CD4-positive, alpha-beta memory T cell (primary cell): ENCODE data around the gene MVK. TPM values are rescaled to one million over a fixed set of nuclear protein-coding genes. Genes with fewer than 3 reads are reported as not detected.
A peak's percentile ranks its signal among the peaks of the same experiment; 100 is the strongest.

Source experiments
- CTCF ChIA-PET: fragments of 350-600 bp; sonication (Branson Sonifier 250); formaldehyde crosslinking; loops from one replicate; lab custom pipeline; 2021; ENCODE audit warnings: inconsistent platforms; ENCODE audit not compliant: partially characterized antibody; lab: Charles Lee
- POLR2A ChIA-PET: fragments of 350-600 bp; sonication (Branson Sonifier 250); formaldehyde crosslinking; loops from one replicate; lab custom pipeline; 2021; ENCODE audit not compliant: partially characterized antibody; lab: Charles Lee
- DNase-seq, 5 donors: peaks; one replicate each; pipeline versions ENCODE4 v3.0.0 to v3.0.0-alpha.2; 2020 to 2022; ENCODE audit warnings: mixed read lengths in 1 of 5
- H3K27ac ChIP-seq: one replicate; pipeline ENCODE4 v1.7.0; 2013; ENCODE audit warnings: low read depth, low read length
- H3K27me3 ChIP-seq: 2 replicates; pipeline ENCODE4 v1.7.0; 2013; ENCODE audit warnings: mild to moderate bottlenecking, low read length, moderate library complexity; ENCODE audit not compliant: insufficient read depth
- H3K36me3 ChIP-seq: 2 replicates; pipeline ENCODE4 v1.7.0; 2013; ENCODE audit warnings: mild to moderate bottlenecking, low read length, moderate library complexity; ENCODE audit not compliant: insufficient read depth
- H3K4me1 ChIP-seq: 2 replicates; pipeline ENCODE4 v1.7.0; 2013; ENCODE audit warnings: mild to moderate bottlenecking, low read length, moderate library complexity; ENCODE audit not compliant: insufficient read depth
- H3K4me3 ChIP-seq, 2 donors: one replicate each; pipeline ENCODE4 v1.7.0; 2013; ENCODE audit warnings: low read length in 2 of 2, mild to moderate bottlenecking in 1 of 2
- H3K9me3 ChIP-seq, 2 donors: one replicate each; pipeline ENCODE4 v1.7.0; 2013; ENCODE audit warnings: low read length in 2 of 2, control low read depth in 1 of 2; ENCODE audit not compliant: control insufficient read depth in 1 of 2
- H3K27ac Mint-ChIP-seq, 7 donors: one replicate each; pipeline ENCODE4 v1.8.0; 2020 to 2021; ENCODE audit warnings: mixed read lengths in 7 of 7, mild to moderate bottlenecking in 6 of 7, inconsistent platforms in 3 of 7, moderate library complexity in 3 of 7
- H3K27me3 Mint-ChIP-seq, 2 donors: one replicate each; pipeline ENCODE4 v1.8.0; 2020 to 2021; ENCODE audit warnings: mixed read lengths in 2 of 2
- H3K36me3 Mint-ChIP-seq, 2 donors: one replicate each; pipeline ENCODE4 v1.8.0; 2020 to 2021; ENCODE audit warnings: mixed read lengths in 2 of 2, inconsistent platforms in 1 of 2, mild to moderate bottlenecking in 1 of 2
- H3K4me1 Mint-ChIP-seq, 4 donors: one replicate each; pipeline ENCODE4 v1.8.0; 2020 to 2021; ENCODE audit warnings: mixed read lengths in 4 of 4, mild to moderate bottlenecking in 1 of 4
- H3K4me3 Mint-ChIP-seq, 8 donors: one replicate each; pipeline ENCODE4 v1.8.0; 2020 to 2021; ENCODE audit warnings: mixed read lengths in 8 of 8, mild to moderate bottlenecking in 7 of 8, moderate library complexity in 6 of 8, inconsistent platforms in 3 of 8
- H3K9me3 Mint-ChIP-seq, 8 donors: one replicate each; pipeline ENCODE4 v1.8.0; 2020 to 2021; ENCODE audit warnings: mixed read lengths in 8 of 8, mild to moderate bottlenecking in 5 of 8, inconsistent platforms in 3 of 8, moderate library complexity in 1 of 8
- intact Hi-C: fragments of 100-400 bp; cut with micrococcal nuclease; formaldehyde crosslinking; loops from one replicate; pipeline ENCODE4 v1.15.1; 2023
- polyA plus RNA-seq, 2 donors: library from polyadenylated mRNA; unstranded; fragments of 300-500 nt; fragmentation: Illumina TruSeq; gene quantifications; one replicate each; pipeline ENCODE4 v1.2.3, GENCODE V29; 2021
- total RNA-seq, 2 experiments: library from RNA; stranded (reverse); gene quantifications; one replicate each; pipeline ENCODE4 v1.2.3, GENCODE V29; 2021

MVK gene
- total and polyA plus RNA-seq, 4 experiments from 2014 or later, result 1.9 to 11.0 (median 7.1) TPM

DNA sequence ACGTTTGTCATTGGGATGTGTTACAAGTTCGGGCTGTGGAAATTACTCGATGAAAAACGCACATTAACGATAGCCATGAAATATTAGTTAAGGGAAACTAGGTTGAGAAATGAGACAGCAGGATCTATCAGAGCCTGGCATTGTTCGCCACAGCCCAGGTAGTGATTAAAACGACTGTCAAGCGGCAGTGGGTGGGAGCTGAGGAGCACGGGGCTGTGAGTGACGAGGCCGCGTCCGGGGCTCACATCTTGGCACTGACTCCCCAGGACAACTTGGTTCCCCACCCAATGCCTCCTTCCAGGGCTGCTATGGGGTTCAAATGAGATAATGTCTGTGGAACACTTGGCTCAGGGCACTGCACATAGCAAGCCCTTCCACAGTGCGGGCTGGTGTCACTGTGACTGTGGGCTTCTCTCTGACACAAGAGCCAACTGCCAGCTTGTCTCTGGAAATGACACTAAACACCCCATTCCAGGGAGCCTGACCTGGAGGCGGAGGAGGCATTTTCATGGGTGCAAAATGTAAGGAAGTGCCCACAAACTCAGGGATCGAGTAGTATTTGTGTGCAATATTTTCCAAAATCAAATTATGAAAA is 19.6 kb upstream of the MVK start:
- Histone ChIP-seq H3K4me3 (no peak overlapping the region), H3K36me3 (no peaks in the 10 kb centered on the region), H3K9me3 (no peaks in the 10 kb centered on the region), H3K4me1 (no peaks in the 10 kb centered on the region), H3K27me3 (no peaks in the 10 kb centered on the region), H3K27ac (no peak overlapping the region)
- Mint-ChIP-seq H3K27me3 (peaks cover 0 to 4% of the 10 kb centered on the region in 2 donors), H3K27ac (no peak overlapping the region), H3K4me3 (no peak overlapping the region), H3K9me3 (peaks cover 0 to 4% (median 0%) of the 10 kb centered on the region in 8 donors), H3K36me3 (no peaks in the 10 kb centered on the region), H3K4me1 (no peaks in the 10 kb centered on the region)
- intact Hi-C loops, result no loop called here
- DNase-seq, result no peak
- ChIA-PET POLR2A (no interaction called here), CTCF (no interaction called here)

DNA sequence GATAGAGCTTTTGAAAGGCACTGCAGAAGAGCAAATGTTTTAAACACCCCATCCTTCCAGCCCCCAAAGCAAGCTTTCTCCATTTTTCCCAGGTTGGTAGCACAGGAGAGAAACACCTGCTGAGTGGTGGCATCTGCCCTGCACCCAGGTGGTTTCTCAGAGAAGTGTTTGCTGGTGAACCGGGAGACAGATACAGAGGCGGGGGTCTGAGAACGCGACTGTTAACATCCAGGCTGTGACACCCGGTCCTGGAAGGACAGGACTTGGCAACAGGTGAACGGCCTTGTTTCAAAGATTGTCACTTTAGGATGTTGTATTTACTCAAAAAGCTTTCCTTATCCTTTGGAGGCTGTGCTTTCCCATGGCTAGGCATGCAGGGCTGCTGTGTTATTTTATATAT is 18.8 kb upstream of the MVK start:
- H3K4me3 ChIP-seq, result no peak overlapping the region
- CTCF ChIA-PET, result interaction anchor here (0.7 kb wide), 1 partner anchor 184 kb away, joined by 3 read pairs; no protein-coding TSS in a partner anchor
- H3K27me3 ChIP-seq, result no peaks in the 10 kb centered on the region
- POLR2A ChIA-PET, result no interaction called here
- H3K27ac ChIP-seq, result no peak overlapping the region
- intact Hi-C loops, result no loop called here
- no peaks in the 10 kb centered on the region for H3K4me1 Mint-ChIP-seq
- peaks cover 0 to 2% of the 10 kb centered on the region in 2 donors for H3K27me3 Mint-ChIP-seq
- H3K4me3 Mint-ChIP-seq, result no peak overlapping the region
- H3K4me1 ChIP-seq, result no peaks in the 10 kb centered on the region
- no peak for DNase-seq
- H3K36me3 Mint-ChIP-seq, result no peaks in the 10 kb centered on the region
- H3K9me3 ChIP-seq, result no peaks in the 10 kb centered on the region
- H3K36me3 ChIP-seq, result no peaks in the 10 kb centered on the region
- peaks cover 0 to 4% (median 0%) of the 10 kb centered on the region in 8 donors for H3K9me3 Mint-ChIP-seq
- H3K27ac Mint-ChIP-seq, result no peak overlapping the region

DNA sequence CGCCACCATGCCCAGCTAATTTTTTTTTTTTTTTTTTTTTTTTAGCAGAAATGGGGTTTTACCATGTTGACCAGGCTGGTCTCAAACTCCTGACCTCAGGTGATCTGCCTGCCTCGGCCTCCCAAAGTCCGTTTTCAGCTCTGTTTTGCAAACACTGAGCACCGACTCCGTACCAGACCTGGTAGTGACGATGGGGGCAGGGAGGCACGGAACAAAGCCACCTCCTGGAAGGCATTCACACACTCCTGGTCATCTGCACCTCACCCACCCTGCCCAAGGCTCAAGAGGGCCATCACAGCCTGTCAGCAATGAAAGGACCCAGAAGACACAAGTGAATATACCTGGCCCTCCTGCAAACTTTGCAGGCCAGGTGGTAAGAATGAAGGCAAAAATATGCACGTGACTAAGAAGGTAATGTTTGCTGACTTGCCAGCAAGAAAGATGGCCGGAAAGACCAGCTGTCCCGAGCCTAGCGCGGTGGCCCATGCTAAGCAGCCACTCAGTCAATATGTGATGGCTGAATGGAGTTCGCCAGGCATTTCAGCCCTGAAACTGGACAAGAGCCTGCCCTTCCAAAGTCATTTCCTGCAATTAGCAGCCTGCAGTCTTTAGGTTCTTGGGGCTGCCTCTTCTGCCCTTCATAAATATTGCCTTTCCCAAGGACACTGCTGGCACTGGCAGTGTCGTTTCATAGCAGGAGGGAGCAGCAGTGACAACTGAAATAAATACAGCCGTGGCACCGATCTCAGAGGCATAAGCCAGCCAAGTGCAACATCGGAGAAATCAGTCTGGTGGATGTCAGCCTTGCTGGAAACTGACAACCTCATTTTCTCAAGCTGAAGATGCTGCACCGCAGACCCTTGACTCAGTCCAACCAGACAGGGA is 17.9 kb upstream of the MVK start:
- ChIA-PET POLR2A (no interaction called here), CTCF (interaction anchor here (0.7 to 0.9 kb wide), 2 partner anchors 40 to 185 kb away, joined by 3 read pairs; no protein-coding TSS in a partner anchor)
- Histone ChIP-seq H3K36me3 (no peaks in the 10 kb centered on the region), H3K4me3 (no peak overlapping the region), H3K27me3 (no peaks in the 10 kb centered on the region), H3K9me3 (no peaks in the 10 kb centered on the region), H3K4me1 (no peaks in the 10 kb centered on the region), H3K27ac (no peak overlapping the region)
- Mint-ChIP-seq H3K36me3 (no peaks in the 10 kb centered on the region), H3K27ac (peak overlapping the region in 1 of 7 donors; percentile 37), H3K27me3 (no peaks in the 10 kb centered on the region), H3K9me3 (peaks cover 0 to 4% (median 0%) of the 10 kb centered on the region in 8 donors), H3K4me3 (no peak overlapping the region), H3K4me1 (no peaks in the 10 kb centered on the region)
- no peak for DNase-seq
- intact Hi-C loops, result no loop called here

DNA sequence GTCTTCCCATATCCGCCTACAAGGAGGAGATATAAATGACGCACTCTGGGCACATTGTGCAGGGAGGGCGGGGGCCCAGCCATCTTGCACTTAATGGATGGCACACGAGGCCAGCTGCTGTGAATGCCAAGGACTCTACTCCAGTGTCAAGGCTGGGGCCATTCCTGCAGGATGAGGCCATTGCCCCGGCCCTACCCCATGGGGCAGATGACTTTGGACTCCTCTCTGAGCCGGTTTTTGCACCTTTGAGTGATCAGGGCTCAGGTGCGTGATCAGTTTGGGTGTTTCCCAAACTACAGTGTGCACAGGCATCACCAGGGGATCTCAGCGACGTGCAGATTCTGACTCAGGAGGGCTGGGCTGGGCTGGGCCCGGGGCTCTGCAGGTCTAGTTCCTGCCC is 16.4 kb upstream of the MVK start:
- Mint-ChIP-seq H3K27me3 (no peaks in the 10 kb centered on the region), H3K9me3 (peaks cover 0 to 4% (median 0%) of the 10 kb centered on the region in 8 donors), H3K36me3 (peaks cover 2 to 7% of the 10 kb centered on the region in 2 donors), H3K4me1 (no peaks in the 10 kb centered on the region), H3K27ac (no peak overlapping the region), H3K4me3 (no peak overlapping the region)
- Histone ChIP-seq H3K4me1 (no peaks in the 10 kb centered on the region), H3K36me3 (no peaks in the 10 kb centered on the region), H3K27ac (no peak overlapping the region), H3K9me3 (no peaks in the 10 kb centered on the region), H3K27me3 (no peaks in the 10 kb centered on the region), H3K4me3 (no peak overlapping the region)
- intact Hi-C loops, result no loop called here
- ChIA-PET CTCF (no interaction called here), POLR2A (no interaction called here)
- DNase-seq, result no peak

DNA sequence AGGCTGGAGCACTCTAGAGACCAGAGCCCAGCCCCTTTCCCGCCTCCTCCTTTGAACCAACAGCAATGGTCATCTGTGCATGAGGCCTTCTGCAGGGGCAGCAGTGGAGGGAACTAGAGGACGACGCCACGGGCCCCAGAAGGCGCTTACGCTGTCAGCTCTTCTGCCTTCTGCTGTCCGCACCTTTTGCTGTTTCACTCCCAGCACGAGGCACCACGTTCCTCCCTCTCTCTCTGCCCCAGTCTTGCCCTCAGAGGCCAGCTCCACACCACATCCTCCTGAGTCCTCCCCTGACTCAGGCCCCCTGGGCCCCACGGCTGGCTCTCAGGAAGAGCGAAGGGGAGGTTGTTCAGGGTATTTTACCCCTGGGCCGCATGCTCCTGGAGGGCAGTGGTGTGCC is 15.8 kb upstream of the MVK start:
- Histone ChIP-seq H3K27ac (no peak overlapping the region), H3K4me3 (no peak overlapping the region), H3K9me3 (no peaks in the 10 kb centered on the region), H3K27me3 (no peaks in the 10 kb centered on the region), H3K4me1 (no peaks in the 10 kb centered on the region), H3K36me3 (no peaks in the 10 kb centered on the region)
- ChIA-PET POLR2A (no interaction called here), CTCF (no interaction called here)
- H3K36me3 Mint-ChIP-seq, result peaks cover 6 to 13% of the 10 kb centered on the region in 2 donors
- H3K4me3 Mint-ChIP-seq, result no peak overlapping the region
- intact Hi-C loops, result no loop called here
- H3K27me3 Mint-ChIP-seq, result no peaks in the 10 kb centered on the region
- peaks cover 0 to 9% (median 0%) of the 10 kb centered on the region in 8 donors for H3K9me3 Mint-ChIP-seq
- no peak for DNase-seq
- H3K27ac Mint-ChIP-seq, result no peak overlapping the region
- no peaks in the 10 kb centered on the region for H3K4me1 Mint-ChIP-seq

DNA sequence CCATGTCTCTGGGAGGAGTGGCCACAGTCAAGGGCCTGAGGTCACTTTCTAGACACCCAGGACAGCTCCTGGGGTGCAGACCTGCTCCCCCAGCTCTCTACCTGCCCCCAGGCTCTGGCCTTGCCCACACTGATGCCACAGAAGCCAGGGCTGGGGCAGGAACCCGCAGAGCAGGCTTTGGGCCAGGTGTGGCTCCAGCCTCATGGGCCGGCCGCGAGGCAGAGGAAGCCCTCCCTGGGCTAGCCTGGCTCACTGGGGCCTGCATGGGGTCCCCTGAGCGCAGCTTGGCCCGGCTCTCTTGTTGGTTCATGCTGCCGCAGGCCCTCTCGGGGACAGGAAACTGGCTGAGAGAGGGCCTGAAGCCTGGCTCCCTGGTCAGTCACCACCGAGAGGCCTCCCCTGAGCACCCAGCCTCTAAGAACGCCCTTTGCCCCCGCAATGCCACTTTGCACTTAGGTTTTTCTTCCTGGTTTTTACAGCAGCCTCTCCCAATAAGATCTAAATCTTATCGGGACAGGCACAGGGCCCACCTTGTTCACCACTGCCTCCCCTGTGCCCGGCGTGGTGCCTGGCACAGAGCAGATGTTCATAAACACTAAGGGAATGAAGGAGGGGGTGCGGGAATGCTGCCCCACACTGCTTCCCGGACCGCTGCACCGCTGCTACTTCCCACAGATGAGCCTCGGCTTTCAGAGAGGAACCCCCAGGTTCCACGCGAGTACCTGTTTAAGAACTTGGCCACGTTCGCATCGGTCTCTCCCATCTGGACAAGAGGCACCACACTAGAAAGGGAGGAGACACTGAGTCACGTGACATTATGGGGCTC is 15.0 kb upstream of the MVK start:
- Histone ChIP-seq H3K4me1 (no peaks in the 10 kb centered on the region), H3K36me3 (no peaks in the 10 kb centered on the region), H3K27me3 (no peaks in the 10 kb centered on the region), H3K9me3 (no peaks in the 10 kb centered on the region), H3K27ac (no peak overlapping the region), H3K4me3 (no peak overlapping the region)
- H3K4me3 Mint-ChIP-seq, result no peak overlapping the region
- ChIA-PET CTCF (interaction anchor here (1.2 kb wide), 1 partner anchor 287 kb away, joined by 3 read pairs; no protein-coding TSS in a partner anchor), POLR2A (no interaction called here)
- no peaks in the 10 kb centered on the region for H3K4me1 Mint-ChIP-seq
- H3K36me3 Mint-ChIP-seq, result peaks cover 6 to 13% of the 10 kb centered on the region in 2 donors
- intact Hi-C loops, result no loop called here
- H3K27me3 Mint-ChIP-seq, result no peaks in the 10 kb centered on the region
- no peak for DNase-seq
- peak overlapping the region in 1 of 7 donors; percentile 65 for H3K27ac Mint-ChIP-seq
- H3K9me3 Mint-ChIP-seq, result peaks cover 0 to 9% (median 0%) of the 10 kb centered on the region in 8 donors

DNA sequence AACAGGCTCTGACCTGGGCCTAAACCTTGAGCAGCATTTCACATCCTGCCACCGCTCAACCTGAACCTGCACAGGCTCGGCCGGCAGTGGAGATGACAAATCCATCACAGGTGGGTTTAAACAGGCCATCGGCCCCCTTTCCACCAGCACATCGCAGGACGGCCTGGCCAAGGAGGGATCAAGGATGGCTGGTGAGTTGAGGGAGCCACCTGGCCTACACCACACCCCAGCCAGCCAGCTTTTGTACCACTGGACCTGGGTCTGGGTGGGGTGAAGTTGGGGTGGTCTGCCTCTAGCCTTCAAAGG is 14.4 kb upstream of the MVK start:
- Mint-ChIP-seq H3K4me3 (no peak overlapping the region), H3K4me1 (no peaks in the 10 kb centered on the region), H3K27ac (no peak overlapping the region), H3K9me3 (peaks cover 0 to 9% (median 0%) of the 10 kb centered on the region in 8 donors), H3K36me3 (peaks cover 6 to 13% of the 10 kb centered on the region in 2 donors), H3K27me3 (no peaks in the 10 kb centered on the region)
- H3K4me1 ChIP-seq, result no peaks in the 10 kb centered on the region
- H3K27ac ChIP-seq, result no peak overlapping the region
- POLR2A ChIA-PET, result no interaction called here
- CTCF ChIA-PET, result interaction anchor here (1.2 kb wide), 1 partner anchor 286 kb away, joined by 3 read pairs; no protein-coding TSS in a partner anchor
- H3K9me3 ChIP-seq, result no peaks in the 10 kb centered on the region
- no peaks in the 10 kb centered on the region for H3K27me3 ChIP-seq
- H3K36me3 ChIP-seq, result no peaks in the 10 kb centered on the region
- DNase-seq, result no peak
- no peak overlapping the region for H3K4me3 ChIP-seq
- intact Hi-C loops, result no loop called here
